Neural progenitor cell (in vitro differentiated cells): Measurements from ENCODE around the gene CYP39A1. TPM values are rescaled to one million over a fixed set of nuclear protein-coding genes. Genes with fewer than 3 reads are reported as not detected.

Source experiments
- DNase-seq: peaks from one replicate; pipeline ENCODE4 v3.0.0-alpha.2; 2016; ENCODE audit warnings: low spot score
- H2AFZ ChIP-seq: fragments of 200-600 bp; sonication (generic); replicated peaks from 2 replicates; pipeline ENCODE4 v1.6.1; 2016; ENCODE audit warnings: antibody characterized with exemption
- H3F3A ChIP-seq: fragments of 200-600 bp; sonication (generic); 2 replicates; pipeline ENCODE4 v1.6.1; 2016; ENCODE audit warnings: antibody characterized with exemption, low read depth
- H3K27ac ChIP-seq: fragments of 200-600 bp; sonication (generic); 2 replicates; pipeline ENCODE4 v1.5.1; 2016; ENCODE audit warnings: mild to moderate bottlenecking
- H3K27me3 ChIP-seq: fragments of 200-600 bp; sonication (generic); 2 replicates; pipeline ENCODE4 v1.6.1; 2016; ENCODE audit warnings: mild to moderate bottlenecking, moderate library complexity
- H3K36me3 ChIP-seq: fragments of 200-600 bp; sonication (generic); 2 replicates; pipeline ENCODE4 v1.5.1; 2016
- H3K4me1 ChIP-seq: fragments of 200-600 bp; sonication (generic); 2 replicates; pipeline ENCODE4 v1.6.1; 2016; ENCODE audit warnings: mixed run types
- H3K4me2 ChIP-seq: fragments of 200-600 bp; sonication (generic); 2 replicates; pipeline ENCODE4 v1.6.1; 2016
- H3K4me3 ChIP-seq: fragments of 200-600 bp; sonication (generic); 2 replicates; pipeline ENCODE4 v1.5.1; 2016
- H3K79me2 ChIP-seq: fragments of 200-600 bp; sonication (generic); 2 replicates; pipeline ENCODE4 v1.6.1; 2016; ENCODE audit warnings: low read depth
- H3K9ac ChIP-seq: fragments of 200-600 bp; sonication (generic); 2 replicates; pipeline ENCODE4 v1.6.1; 2016
- H3K9me3 ChIP-seq: fragments of 200-600 bp; sonication (generic); 2 replicates; pipeline ENCODE4 v1.5.1; 2016; ENCODE audit warnings: low read depth
- H4K20me1 ChIP-seq: fragments of 200-600 bp; sonication (generic); 2 replicates; pipeline ENCODE4 v1.6.1; 2016; ENCODE audit warnings: low read depth
- H3K27ac Mint-ChIP-seq: 3 replicates; pipeline ENCODE4 v1.8.0; 2021; ENCODE audit warnings: mixed read lengths
- H3K27me3 Mint-ChIP-seq: 2 replicates; pipeline ENCODE4 v1.8.0; 2022; ENCODE audit warnings: low read depth, mild to moderate bottlenecking, inconsistent platforms, moderate library complexity, mixed read lengths; ENCODE audit not compliant: insufficient read depth
- H3K36me3 Mint-ChIP-seq: 3 replicates; pipeline ENCODE4 v1.8.0; 2021; ENCODE audit warnings: mixed read lengths
- H3K4me1 Mint-ChIP-seq: 3 replicates; pipeline ENCODE4 v1.8.0; 2021; ENCODE audit warnings: mixed read lengths
- H3K4me3 Mint-ChIP-seq: 3 replicates; pipeline ENCODE4 v1.8.0; 2021; ENCODE audit warnings: mild to moderate bottlenecking, moderate library complexity, mixed read lengths
- H3K9me3 Mint-ChIP-seq: 3 replicates; pipeline ENCODE4 v1.8.0; 2020; ENCODE audit warnings: mixed read lengths
- EZH2 ChIP-seq: fragments of 200-600 bp; sonication (generic); IDR thresholded peaks from 2 replicates; pipeline ENCODE4 v1.6.1; 2017; ENCODE audit warnings: antibody characterized with exemption, mild to moderate bottlenecking, moderate library complexity
- EZH2phosphoT487 ChIP-seq: fragments of 200-600 bp; sonication (generic); IDR thresholded peaks from 2 replicates; pipeline ENCODE4 v1.6.1; 2017; ENCODE audit warnings: antibody characterized with exemption
- total RNA-seq: library from RNA; depleted of rRNA; stranded (reverse); fragments of >200 nt; gene quantifications from 2 replicates; pipeline ENCODE4 v1.2.3, GENCODE V29; 2015; ENCODE audit warnings: low replicate concordance
- TF ChIP-seq, protein P1 (sequence below): fragments of 200-600 bp; sonication (generic); IDR thresholded peaks from 2 replicates; pipeline ENCODE4 v1.5.1; 2017; ENCODE audit warnings: antibody characterized with exemption, mild to moderate bottlenecking

Gene CYP39A1
- total RNA-seq, 1 donor from 2014 or later = 7.1 TPM

DNA sequence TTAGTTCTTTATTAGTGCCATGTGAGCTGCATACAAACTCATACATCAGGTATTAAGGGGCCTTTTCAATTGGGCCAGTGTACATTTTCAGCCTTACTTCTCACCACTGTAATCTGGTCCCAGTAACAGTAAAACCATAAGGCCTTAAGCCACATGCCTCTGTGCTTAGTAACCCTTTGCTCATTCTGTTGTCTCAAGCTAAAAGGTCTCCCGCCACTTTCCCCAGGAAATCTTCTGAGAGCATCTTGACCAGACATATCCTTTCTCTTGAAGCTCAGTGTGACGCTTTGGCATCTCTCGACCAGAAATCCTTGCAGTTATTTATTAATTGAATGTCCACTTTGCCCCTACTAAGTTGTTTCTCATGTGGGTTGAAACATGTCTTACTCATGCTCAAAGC is 68.0 kb downstream of the CYP39A1 start:
- H3K36me3 Mint-ChIP-seq = no peaks in the 10 kb centered on the region
- no peak overlapping the region for H3K27ac Mint-ChIP-seq
- DNase-seq = no peak
- H3K9me3 ChIP-seq = no peaks in the 10 kb centered on the region
- H3K36me3 ChIP-seq = no peaks in the 10 kb centered on the region
- H3K79me2 ChIP-seq = no peaks in the 10 kb centered on the region
- no peak for TF ChIP-seq EZH2
- no peak for TF ChIP-seq EZH2phosphoT487
- TF ChIP-seq, protein P1, sequence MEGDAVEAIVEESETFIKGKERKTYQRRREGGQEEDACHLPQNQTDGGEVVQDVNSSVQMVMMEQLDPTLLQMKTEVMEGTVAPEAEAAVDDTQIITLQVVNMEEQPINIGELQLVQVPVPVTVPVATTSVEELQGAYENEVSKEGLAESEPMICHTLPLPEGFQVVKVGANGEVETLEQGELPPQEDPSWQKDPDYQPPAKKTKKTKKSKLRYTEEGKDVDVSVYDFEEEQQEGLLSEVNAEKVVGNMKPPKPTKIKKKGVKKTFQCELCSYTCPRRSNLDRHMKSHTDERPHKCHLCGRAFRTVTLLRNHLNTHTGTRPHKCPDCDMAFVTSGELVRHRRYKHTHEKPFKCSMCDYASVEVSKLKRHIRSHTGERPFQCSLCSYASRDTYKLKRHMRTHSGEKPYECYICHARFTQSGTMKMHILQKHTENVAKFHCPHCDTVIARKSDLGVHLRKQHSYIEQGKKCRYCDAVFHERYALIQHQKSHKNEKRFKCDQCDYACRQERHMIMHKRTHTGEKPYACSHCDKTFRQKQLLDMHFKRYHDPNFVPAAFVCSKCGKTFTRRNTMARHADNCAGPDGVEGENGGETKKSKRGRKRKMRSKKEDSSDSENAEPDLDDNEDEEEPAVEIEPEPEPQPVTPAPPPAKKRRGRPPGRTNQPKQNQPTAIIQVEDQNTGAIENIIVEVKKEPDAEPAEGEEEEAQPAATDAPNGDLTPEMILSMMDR = no peak
- no peaks in the 10 kb centered on the region for H3F3A ChIP-seq
- no peak overlapping the region for H3K27ac ChIP-seq
- H3K27me3 ChIP-seq = no peaks in the 10 kb centered on the region
- H3K9ac ChIP-seq = no peak overlapping the region
- no peak overlapping the region for H3K4me3 Mint-ChIP-seq
- no peaks in the 10 kb centered on the region for H3K9me3 Mint-ChIP-seq
- no peak overlapping the region for H3K4me3 ChIP-seq
- no peaks in the 10 kb centered on the region for H3K4me1 Mint-ChIP-seq
- H3K27me3 Mint-ChIP-seq = no peaks in the 10 kb centered on the region
- H2AFZ ChIP-seq = no peak overlapping the region
- no peaks in the 10 kb centered on the region for H4K20me1 ChIP-seq
- H3K4me2 ChIP-seq = no peak overlapping the region
- H3K4me1 ChIP-seq = no peaks in the 10 kb centered on the region

DNA sequence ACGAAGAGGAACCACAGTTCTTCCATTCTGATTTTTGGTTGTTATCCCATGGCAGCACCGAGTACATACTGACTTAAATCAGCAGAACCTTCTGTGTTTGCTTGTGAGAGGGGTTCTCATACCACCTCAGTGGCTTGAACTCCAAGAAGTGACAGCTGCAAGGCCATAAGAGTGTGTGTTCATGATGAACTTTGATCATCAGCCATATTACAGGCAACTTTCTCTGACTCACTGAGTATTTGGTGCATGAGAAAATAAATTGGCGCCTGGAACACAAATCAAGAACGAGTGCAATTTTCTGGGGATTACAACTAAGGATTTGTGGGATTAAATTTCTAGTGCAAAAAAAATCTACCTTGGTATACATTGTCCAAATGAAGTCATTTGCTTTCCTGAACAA is 68.9 kb downstream of the CYP39A1 start:
- Mint-ChIP-seq H3K36me3 (no peaks in the 10 kb centered on the region), H3K27ac (no peak overlapping the region), H3K27me3 (no peaks in the 10 kb centered on the region), H3K4me3 (no peak overlapping the region), H3K4me1 (no peaks in the 10 kb centered on the region), H3K9me3 (no peaks in the 10 kb centered on the region)
- no peaks in the 10 kb centered on the region for H3K79me2 ChIP-seq
- H2AFZ ChIP-seq = no peak overlapping the region
- no peaks in the 10 kb centered on the region for H3K9me3 ChIP-seq
- H3K4me1 ChIP-seq = no peaks in the 10 kb centered on the region
- no peaks in the 10 kb centered on the region for H4K20me1 ChIP-seq
- H3K27ac ChIP-seq = no peak overlapping the region
- no peak overlapping the region for H3K4me2 ChIP-seq
- no peaks in the 10 kb centered on the region for H3K36me3 ChIP-seq
- H3K27me3 ChIP-seq = no peaks in the 10 kb centered on the region
- DNase-seq = no peak
- no peak overlapping the region for H3K4me3 ChIP-seq
- no peaks in the 10 kb centered on the region for H3F3A ChIP-seq
- no peak for TF ChIP-seq EZH2
- TF ChIP-seq, protein P1 = no peak
- TF ChIP-seq EZH2phosphoT487 = no peak
- H3K9ac ChIP-seq = no peak overlapping the region

DNA sequence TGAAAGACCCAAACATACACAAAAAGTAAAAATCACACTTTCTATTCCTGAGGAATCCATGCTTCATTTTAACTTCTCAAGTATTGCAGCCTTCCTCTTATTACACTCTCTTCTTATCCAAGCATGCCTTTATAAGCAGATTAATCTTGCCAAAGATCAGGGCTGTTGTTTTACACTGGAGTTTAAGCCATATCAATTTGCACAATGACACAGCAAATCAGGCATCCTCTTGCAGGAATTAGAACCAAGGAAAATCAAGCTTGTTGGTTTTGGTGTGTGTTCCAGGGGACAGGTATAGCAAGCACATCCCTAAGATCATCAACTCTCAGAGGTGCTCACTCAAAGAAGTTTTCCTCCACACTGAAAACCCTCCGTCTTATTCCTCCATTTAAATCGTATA is 69.5 kb downstream of the CYP39A1 start:
- H3K4me3 ChIP-seq = no peak overlapping the region
- no peaks in the 10 kb centered on the region for H3K27me3 ChIP-seq
- no peak for DNase-seq
- H3K4me1 Mint-ChIP-seq = no peaks in the 10 kb centered on the region
- no peak overlapping the region for H3K9ac ChIP-seq
- H3K27me3 Mint-ChIP-seq = no peaks in the 10 kb centered on the region
- H2AFZ ChIP-seq = no peak overlapping the region
- no peak overlapping the region for H3K27ac ChIP-seq
- no peaks in the 10 kb centered on the region for H3K9me3 Mint-ChIP-seq
- H4K20me1 ChIP-seq = no peaks in the 10 kb centered on the region
- H3K27ac Mint-ChIP-seq = no peak overlapping the region
- H3K36me3 ChIP-seq = no peaks in the 10 kb centered on the region
- no peak overlapping the region for H3K4me2 ChIP-seq
- no peaks in the 10 kb centered on the region for H3K9me3 ChIP-seq
- H3F3A ChIP-seq = no peaks in the 10 kb centered on the region
- H3K36me3 Mint-ChIP-seq = no peaks in the 10 kb centered on the region
- no peaks in the 10 kb centered on the region for H3K4me1 ChIP-seq
- H3K79me2 ChIP-seq = no peaks in the 10 kb centered on the region
- H3K4me3 Mint-ChIP-seq = no peak overlapping the region
- TF ChIP-seq, protein P1 = no peak
- TF ChIP-seq EZH2 (no peak), EZH2phosphoT487 (no peak)
